ENCODE data around the gene VWF. TPM values are rescaled to one million over a fixed set of nuclear protein-coding genes. Genes with fewer than 3 reads are reported as not detected.

Gene VWF
- total and polyA plus RNA-seq, 11 donors: 125 to 503 (median 238) TPM

DNA sequence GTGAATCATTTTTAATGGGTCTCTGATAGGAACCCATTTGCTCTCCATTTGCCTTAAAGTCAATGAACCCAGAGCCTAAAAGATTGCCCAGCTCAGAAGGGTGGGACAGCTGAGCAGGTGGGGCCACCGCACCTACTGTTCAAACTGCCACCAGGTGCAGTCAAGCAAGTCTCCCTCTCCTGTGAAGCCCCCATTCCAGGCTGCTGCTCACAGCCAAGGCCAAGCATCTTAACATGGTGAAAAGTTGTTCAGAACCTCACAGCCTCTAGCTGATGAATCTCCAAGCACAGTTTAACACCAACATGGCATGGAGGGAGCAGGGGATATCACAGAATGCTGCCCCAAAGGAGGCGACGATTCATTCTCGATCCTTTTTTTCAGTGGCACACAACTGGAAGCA lies 209.0 kb downstream of the VWF start:
- Histone ChIP-seq H3K27ac (no peak overlapping the region), H3K9me3 (no peaks in the 10 kb centered on the region), H3K27me3 (peaks cover 0 to 7% (median 0%) of the 10 kb centered on the region in 9 donors), H3K4me1 (no peaks in the 10 kb centered on the region), H3K4me3 (no peak overlapping the region), H3K36me3 (peaks cover 0 to 20% (median 0%) of the 10 kb centered on the region in 9 donors)
- no peak for DNase-seq
- no peak for ATAC-seq
- intact Hi-C loops (cut with DNase I): no loop called here
- 76 to 94% (median 87%) methylated on average over 4 of the region's 4 CpGs for WGBS, 4 donors
- TF ChIP-seq, protein P1, sequence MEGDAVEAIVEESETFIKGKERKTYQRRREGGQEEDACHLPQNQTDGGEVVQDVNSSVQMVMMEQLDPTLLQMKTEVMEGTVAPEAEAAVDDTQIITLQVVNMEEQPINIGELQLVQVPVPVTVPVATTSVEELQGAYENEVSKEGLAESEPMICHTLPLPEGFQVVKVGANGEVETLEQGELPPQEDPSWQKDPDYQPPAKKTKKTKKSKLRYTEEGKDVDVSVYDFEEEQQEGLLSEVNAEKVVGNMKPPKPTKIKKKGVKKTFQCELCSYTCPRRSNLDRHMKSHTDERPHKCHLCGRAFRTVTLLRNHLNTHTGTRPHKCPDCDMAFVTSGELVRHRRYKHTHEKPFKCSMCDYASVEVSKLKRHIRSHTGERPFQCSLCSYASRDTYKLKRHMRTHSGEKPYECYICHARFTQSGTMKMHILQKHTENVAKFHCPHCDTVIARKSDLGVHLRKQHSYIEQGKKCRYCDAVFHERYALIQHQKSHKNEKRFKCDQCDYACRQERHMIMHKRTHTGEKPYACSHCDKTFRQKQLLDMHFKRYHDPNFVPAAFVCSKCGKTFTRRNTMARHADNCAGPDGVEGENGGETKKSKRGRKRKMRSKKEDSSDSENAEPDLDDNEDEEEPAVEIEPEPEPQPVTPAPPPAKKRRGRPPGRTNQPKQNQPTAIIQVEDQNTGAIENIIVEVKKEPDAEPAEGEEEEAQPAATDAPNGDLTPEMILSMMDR (IDR thresholded peaks at IDR 0.05): no peak
- TF ChIP-seq POLR2A (IDR thresholded peaks at IDR 0.05): no peak

DNA sequence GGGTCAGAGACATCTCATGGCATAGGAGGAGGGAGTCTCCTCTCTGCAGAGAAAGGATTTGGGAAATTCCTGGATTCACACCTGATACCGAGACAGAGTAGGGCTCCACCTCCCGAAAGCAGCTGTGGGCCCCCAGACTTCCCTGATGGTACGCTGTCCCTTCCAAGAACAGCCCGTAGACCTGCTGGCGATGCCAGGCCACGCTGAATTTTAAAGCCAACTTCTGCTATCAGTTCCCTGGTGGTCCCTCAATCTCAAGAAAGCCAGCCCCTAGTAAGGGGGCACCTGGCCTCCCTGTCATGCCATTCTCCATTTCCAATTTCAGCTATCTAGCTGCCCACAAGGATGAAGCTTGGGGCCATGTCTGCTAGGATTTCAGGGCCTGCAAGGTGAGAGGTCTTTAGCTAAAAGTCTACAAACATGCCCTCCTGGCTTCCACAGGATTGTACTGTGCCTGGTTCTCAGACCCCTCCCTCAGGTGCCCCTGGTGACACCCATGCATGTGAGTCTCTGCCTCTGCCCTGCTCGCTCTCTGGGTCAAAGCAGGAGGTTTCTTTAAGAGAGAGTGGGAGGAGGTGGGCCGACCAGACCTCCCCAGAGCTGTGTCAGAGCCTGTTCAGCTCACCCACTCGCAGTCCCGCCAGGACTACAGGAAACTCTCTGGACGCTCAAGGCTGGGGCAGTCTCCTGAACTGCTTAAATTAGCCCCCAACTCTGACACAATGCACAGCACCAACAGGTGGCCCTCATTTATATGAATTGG lies 209.9 kb downstream of the VWF start:
- Histone ChIP-seq H3K4me3 (no peak overlapping the region), H3K27me3 (peaks cover 0 to 7% (median 0%) of the 10 kb centered on the region in 9 donors), H3K27ac (no peak overlapping the region), H3K9me3 (no peaks in the 10 kb centered on the region), H3K4me1 (no peaks in the 10 kb centered on the region), H3K36me3 (peaks cover 0 to 16% (median 0%) of the 10 kb centered on the region in 9 donors)
- 72 to 81% (median 75%) methylated on average over 11 of the region's 11 CpGs for WGBS, 4 donors
- intact Hi-C loops (cut with DNase I): no loop called here
- TF ChIP-seq POLR2A (IDR thresholded peaks at IDR 0.05): no peak
- TF ChIP-seq, protein P1 (IDR thresholded peaks at IDR 0.05): no peak
- DNase-seq (no peak), ATAC-seq (no peak)

DNA sequence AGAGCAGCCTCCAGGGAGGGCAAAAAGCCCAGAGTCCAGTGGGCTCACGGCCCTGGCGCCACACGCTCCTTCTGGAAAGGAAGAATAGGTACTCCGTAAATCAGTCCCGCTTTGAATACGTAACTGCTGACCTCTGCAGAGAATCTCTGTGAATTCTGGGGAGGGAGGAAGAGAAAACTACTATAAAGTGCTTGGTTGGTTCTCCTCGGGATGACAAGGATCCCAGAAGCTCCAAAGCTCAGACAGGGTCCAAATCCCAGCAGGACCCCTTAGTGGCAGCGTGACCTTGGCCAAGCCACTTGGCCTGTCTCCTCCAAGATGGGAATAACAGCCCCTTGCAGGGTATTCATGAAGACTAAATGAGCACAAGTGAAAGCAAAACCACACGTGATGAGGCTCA lies 211.1 kb downstream of the VWF start:
- no peak overlapping the region for H3K4me3 ChIP-seq
- no peaks in the 10 kb centered on the region for H3K9me3 ChIP-seq
- no peak overlapping the region for H3K27ac ChIP-seq
- WGBS, 4 donors: 90 to 95% (median 91%) methylated on average over 9 of the region's 9 CpGs
- peaks cover 0 to 7% (median 0%) of the 10 kb centered on the region in 9 donors for H3K27me3 ChIP-seq
- ATAC-seq: no peak
- intact Hi-C loops (cut with DNase I): no loop called here
- DNase-seq: no peak
- TF ChIP-seq, protein P1 (IDR thresholded peaks at IDR 0.05): no peak
- TF ChIP-seq POLR2A (IDR thresholded peaks at IDR 0.05): no peak
- peaks cover 0 to 20% (median 2%) of the 10 kb centered on the region in 9 donors for H3K36me3 ChIP-seq
- no peaks in the 10 kb centered on the region for H3K4me1 ChIP-seq

DNA sequence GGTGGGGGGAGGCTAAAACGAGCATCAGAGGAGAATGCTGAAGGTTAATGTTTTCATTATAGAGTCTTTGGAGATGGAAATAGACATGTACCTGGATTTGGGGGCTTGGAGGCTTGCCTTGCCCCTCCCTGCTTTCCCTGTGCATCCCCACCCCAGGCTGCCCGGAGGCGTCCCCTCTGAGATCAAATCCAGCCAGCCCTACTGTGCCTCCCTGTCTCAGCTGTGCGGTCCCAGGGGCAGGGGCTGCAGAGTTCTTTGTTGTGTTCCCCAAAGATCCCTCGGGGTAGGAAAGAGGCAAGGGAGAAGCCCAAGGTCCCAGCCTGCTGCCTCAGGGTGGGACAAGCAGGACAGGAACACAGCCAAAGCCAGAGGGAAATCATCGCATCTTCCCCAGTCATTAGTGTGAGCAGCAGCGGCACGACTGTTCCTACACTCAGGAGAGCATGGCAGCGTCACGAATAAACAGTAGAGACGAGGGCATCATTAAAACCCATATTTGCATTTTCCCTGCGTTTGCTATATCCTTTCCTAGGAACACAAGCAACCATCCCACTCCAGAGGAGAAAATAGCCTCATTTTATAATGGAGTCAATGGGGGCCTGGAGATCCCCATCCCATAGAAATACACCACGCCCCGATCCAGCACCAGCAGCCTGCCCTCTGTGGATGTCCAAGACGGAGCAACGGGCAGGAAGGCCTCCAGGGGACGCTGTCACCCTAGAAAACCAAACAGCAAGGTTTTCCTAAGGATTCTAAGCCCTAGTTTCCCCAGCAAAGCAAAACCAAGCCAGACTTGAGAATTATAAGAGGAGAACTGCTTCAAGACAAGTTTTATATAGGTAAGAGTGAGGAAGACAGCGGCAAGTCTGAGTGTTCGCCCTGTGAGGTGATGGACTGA lies 211.8 kb downstream of the VWF start:
- no peak for ATAC-seq
- DNase-seq: no peak
- no peak overlapping the region for H3K27ac ChIP-seq
- no peaks in the 10 kb centered on the region for H3K9me3 ChIP-seq
- H3K27me3 ChIP-seq: peaks cover 0 to 7% (median 0%) of the 10 kb centered on the region in 9 donors
- no peaks in the 10 kb centered on the region for H3K4me1 ChIP-seq
- TF ChIP-seq, protein P1 (IDR thresholded peaks at IDR 0.05): no peak
- TF ChIP-seq POLR2A (IDR thresholded peaks at IDR 0.05): no peak
- intact Hi-C loops (cut with DNase I): no loop called here
- peaks cover 0 to 20% (median 2%) of the 10 kb centered on the region in 9 donors for H3K36me3 ChIP-seq
- H3K4me3 ChIP-seq: no peak overlapping the region
- 76 to 79% (median 78%) methylated on average over 19 of the region's 19 CpGs for WGBS, 4 donors

Measured in heart left ventricle (tissue), 16 donors.